HG03280 (cell line): Measurements from ENCODE around the gene VWF.

Source experiments
- ATAC-seq: cut with Tn5 transposase; IDR thresholded peaks from one replicate; pipeline ENCODE4 v1.9.1; 2021; ENCODE audit warnings: mild to moderate bottlenecking, moderate library complexity; ENCODE audit not compliant: unreplicated experiment

The VWF gene

GRCh38 chr12:5997260-5997659, 127.2 kb downstream of the VWF start:
- ATAC-seq: no peak

- no peak for ATAC-seq
These were observed 128.0 kb downstream of the VWF start for GRCh38 chr12:5996459-5996858.

GRCh38 chr12:5989621-5990020, 134.8 kb downstream of the VWF start:
- no peak for ATAC-seq

- ATAC-seq: peak; percentile 76
These were observed 135.8 kb downstream of the VWF start for GRCh38 chr12:5988659-5989116.

- no peak for ATAC-seq
These were observed 136.4 kb downstream of the VWF start for GRCh38 chr12:5988088-5988487.

- no peak for ATAC-seq
These were observed 136.9 kb downstream of the VWF start for GRCh38 chr12:5987573-5987972.

GRCh38 chr12:5985471-5985870, 139.0 kb downstream of the VWF start:
- ATAC-seq: no peak

- no peak for ATAC-seq
These were observed 139.6 kb downstream of the VWF start for GRCh38 chr12:5984873-5985272.

GRCh38 chr12:5982106-5982505, 142.4 kb downstream of the VWF start:
- ATAC-seq: no peak

- ATAC-seq: no peak
These were observed 146.9 kb downstream of the VWF start for GRCh38 chr12:5977556-5977955.

GRCh38 chr12:5976711-5977110, 147.8 kb downstream of the VWF start:
- ATAC-seq: no peak

GRCh38 chr12:5976196-5976595, 148.3 kb downstream of the VWF start:
- ATAC-seq: no peak

- no peak for ATAC-seq
These were observed 150.9 kb downstream of the VWF start for GRCh38 chr12:5973461-5974115.

- ATAC-seq: no peak
These were observed 152.1 kb downstream of the VWF start for GRCh38 chr12:5972387-5972786.

- no peak for ATAC-seq
These were observed 153.1 kb downstream of the VWF start for GRCh38 chr12:5971194-5971850.

- ATAC-seq: no peak
These were observed 154.3 kb downstream of the VWF start for GRCh38 chr12:5969974-5970690.

- ATAC-seq: no peak
These were observed 155.1 kb downstream of the VWF start for GRCh38 chr12:5969156-5969973.

- ATAC-seq: no peak
These were observed 156.6 kb downstream of the VWF start for GRCh38 chr12:5967645-5968415.

- ATAC-seq: no peak
These were observed 157.9 kb downstream of the VWF start for GRCh38 chr12:5966486-5967095.

GRCh38 chr12:5965950-5966383, 158.5 kb downstream of the VWF start:
- peak; percentile 57 for ATAC-seq
